Measurements from ENCODE around the gene AAMP. TPM values are rescaled to one million over a fixed set of nuclear protein-coding genes. Genes with fewer than 3 reads are reported as not detected.
A peak's percentile ranks its signal among the peaks of the same experiment; 100 is the strongest.

AAMP gene
- total RNA-seq, 1 donor from 2014 or later = 205 TPM

DNA sequence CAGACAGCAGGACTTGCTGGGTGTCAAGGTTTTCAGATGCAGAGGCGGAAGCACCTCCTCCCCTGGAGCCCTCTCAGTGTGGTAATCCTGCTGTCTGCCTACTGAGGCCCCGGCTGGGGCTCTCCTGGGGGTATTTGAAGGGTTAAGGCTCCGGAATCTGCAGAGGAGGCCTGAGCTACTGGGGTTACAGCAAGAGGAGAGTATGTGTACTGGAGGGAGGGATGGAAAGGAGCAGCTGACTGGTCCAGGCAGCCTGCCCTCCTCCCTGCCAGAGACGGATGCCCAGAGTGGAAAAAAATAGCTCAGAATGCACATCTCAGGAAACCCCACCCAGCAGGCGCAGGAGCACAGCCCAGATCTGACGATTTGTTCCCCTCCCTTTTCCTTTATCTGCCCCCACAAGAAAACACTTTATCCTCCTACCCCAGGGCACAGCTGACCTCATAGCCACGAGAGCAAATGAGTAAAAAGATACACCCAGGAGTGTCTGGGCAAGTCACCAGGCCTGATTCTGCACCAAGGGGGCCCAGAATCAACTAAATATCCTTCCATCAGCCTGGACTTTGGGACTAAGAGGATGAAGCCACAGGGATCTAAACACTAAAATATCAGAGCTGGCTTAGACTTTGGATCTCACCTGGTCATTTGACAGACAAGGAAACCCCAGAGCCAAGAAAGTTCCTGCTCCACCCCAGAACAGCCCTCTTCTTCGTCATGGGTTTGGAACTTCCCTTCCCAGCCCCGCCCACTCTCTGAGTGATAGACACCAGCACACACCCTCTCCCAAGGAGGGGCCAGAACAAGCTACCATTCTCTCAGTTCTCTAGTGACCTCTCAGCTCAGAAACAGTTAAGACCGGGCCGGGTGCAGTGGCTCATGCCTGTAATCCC lies 16.9 kb upstream of the AAMP start:
- FAIRE-seq = no peak
- TF ChIP-seq, protein P1, sequence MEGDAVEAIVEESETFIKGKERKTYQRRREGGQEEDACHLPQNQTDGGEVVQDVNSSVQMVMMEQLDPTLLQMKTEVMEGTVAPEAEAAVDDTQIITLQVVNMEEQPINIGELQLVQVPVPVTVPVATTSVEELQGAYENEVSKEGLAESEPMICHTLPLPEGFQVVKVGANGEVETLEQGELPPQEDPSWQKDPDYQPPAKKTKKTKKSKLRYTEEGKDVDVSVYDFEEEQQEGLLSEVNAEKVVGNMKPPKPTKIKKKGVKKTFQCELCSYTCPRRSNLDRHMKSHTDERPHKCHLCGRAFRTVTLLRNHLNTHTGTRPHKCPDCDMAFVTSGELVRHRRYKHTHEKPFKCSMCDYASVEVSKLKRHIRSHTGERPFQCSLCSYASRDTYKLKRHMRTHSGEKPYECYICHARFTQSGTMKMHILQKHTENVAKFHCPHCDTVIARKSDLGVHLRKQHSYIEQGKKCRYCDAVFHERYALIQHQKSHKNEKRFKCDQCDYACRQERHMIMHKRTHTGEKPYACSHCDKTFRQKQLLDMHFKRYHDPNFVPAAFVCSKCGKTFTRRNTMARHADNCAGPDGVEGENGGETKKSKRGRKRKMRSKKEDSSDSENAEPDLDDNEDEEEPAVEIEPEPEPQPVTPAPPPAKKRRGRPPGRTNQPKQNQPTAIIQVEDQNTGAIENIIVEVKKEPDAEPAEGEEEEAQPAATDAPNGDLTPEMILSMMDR (IDR thresholded peaks at IDR 0.05; ENCODE audit: insufficient read depth, low read length, severe bottlenecking) = no peak
- peak overlapping the region; percentile 29 for H3K4me3 ChIP-seq (ENCODE audit: low read depth, low read length)
- no peaks in the 10 kb centered on the region for H3K27me3 ChIP-seq (ENCODE audit: control insufficient read depth, insufficient read depth, low read length)
- peaks cover 14% of the 10 kb centered on the region for H3K36me3 ChIP-seq (ENCODE audit: control insufficient read depth, insufficient read depth, low read length)
- peak; percentile 97 for DNase-seq (ENCODE audit: low read depth)

DNA sequence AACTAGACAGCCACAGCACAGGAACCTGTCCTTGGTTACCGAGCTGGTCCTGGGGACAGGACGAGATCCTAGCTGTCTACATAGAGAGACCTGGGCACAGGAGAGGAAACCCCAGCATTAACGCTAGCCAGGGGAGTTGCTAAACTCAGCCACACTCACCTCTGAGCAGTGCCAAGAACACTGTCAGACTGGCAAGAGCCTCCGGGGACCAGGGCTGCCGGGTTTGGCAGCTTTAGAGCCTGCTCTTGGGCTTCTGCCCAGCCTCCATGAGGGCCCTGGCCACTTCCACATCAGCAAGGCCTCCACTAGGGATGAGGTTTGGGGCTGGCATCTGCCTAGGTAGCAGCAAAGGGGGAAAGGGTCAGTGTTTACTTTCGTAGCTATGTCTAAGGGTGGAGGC lies 15.7 kb upstream of the AAMP start:
- no peak for FAIRE-seq
- Histone ChIP-seq H3K36me3 (ENCODE audit: control insufficient read depth, insufficient read depth, low read length) (peaks cover 18% of the 10 kb centered on the region), H3K4me3 (ENCODE audit: low read depth, low read length) (no peak overlapping the region), H3K27me3 (ENCODE audit: control insufficient read depth, insufficient read depth, low read length) (no peaks in the 10 kb centered on the region)
- TF ChIP-seq, protein P1 (IDR thresholded peaks at IDR 0.05; ENCODE audit: insufficient read depth, low read length, severe bottlenecking) = no peak
- no peak for DNase-seq (ENCODE audit: low read depth)

DNA sequence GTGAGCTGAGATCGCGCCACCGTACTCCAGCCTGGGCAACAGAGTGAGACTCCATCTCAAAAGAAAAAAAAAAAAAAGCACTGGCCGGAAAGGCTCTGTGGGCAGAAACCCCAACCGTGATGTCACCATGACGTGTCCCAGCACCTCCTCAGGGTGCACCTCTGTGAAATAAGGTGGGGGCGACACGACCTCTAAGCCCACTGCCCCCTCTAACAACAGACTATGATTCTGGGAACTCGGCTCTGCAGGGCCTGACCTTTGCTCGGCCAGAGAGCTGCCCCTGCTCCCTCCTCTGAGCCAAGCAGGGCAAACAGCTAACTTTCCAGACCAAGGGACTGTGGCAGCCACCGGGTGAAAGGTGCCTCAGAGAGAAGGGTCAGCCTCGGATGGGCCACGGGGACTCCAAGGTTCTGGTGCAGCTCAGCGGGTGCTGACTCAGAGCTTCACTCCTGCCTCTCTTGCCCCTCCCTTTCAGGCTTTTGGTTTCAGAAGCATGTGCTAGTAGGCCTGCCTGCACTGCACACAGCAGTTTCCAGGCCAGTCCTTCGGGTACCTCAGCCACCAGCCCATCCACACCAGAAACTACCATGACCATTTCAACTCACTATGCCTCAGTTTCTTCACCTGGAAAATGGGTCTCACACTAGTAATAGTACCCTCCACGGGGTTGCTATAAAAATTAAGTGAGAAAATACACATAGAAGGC lies 14.3 kb upstream of the AAMP start:
- Histone ChIP-seq H3K36me3 (ENCODE audit: control insufficient read depth, insufficient read depth, low read length) (peaks cover 32% of the 10 kb centered on the region), H3K4me3 (ENCODE audit: low read depth, low read length) (no peak overlapping the region), H3K27me3 (ENCODE audit: control insufficient read depth, insufficient read depth, low read length) (no peaks in the 10 kb centered on the region)
- FAIRE-seq (no peak), DNase-seq (ENCODE audit: low read depth) (peak; percentile 84)
- TF ChIP-seq, protein P1 (IDR thresholded peaks at IDR 0.05; ENCODE audit: insufficient read depth, low read length, severe bottlenecking) = no peak

DNA sequence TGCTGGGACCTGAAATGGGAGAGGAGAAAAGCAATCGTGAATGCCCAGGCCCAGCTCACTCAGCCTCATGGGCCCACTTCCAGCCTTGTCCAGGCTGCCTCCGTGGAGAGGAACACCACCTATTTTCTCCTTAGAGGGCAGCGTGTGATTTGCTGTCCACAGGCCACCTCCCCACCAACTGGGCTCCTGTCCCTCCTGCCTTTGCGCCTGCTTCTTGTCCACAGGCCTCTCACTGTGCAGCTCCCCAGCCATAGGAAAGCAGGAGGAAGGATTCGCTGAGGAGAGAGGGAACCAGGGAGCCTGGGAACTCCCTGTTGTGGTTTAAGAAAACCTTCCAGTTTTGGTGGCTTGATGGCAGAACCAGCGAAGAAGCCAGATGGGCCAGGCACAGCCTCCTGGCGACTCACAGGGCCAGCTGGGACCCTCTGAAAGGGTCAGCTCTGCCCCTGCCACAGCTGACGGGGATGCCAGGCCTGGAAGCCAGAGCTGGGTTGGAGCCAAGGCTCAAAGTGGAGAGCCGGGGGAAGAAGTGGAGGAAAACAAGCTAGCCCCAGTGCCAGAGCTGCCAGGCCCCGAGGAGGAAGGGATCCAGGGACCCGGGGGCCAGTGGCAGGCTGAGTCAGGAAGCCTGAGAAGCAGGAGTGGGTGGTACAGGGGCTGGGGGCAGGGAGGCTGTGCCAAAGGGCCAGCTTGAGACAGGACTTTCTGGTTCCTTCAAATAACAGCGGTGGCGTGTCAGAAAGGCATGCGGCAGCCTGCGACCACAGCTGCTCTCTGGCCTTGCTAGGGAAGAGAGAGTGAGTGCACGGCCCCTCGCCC lies 12.4 kb upstream of the AAMP start:
- no peak for FAIRE-seq
- TF ChIP-seq, protein P1 (IDR thresholded peaks at IDR 0.05; ENCODE audit: insufficient read depth, low read length, severe bottlenecking) = no peak
- Histone ChIP-seq H3K4me3 (ENCODE audit: low read depth, low read length) (no peak overlapping the region), H3K36me3 (ENCODE audit: control insufficient read depth, insufficient read depth, low read length) (peaks cover 49% of the 10 kb centered on the region), H3K27me3 (ENCODE audit: control insufficient read depth, insufficient read depth, low read length) (no peaks in the 10 kb centered on the region)
- peak; percentile 90 for DNase-seq (ENCODE audit: low read depth)

DNA sequence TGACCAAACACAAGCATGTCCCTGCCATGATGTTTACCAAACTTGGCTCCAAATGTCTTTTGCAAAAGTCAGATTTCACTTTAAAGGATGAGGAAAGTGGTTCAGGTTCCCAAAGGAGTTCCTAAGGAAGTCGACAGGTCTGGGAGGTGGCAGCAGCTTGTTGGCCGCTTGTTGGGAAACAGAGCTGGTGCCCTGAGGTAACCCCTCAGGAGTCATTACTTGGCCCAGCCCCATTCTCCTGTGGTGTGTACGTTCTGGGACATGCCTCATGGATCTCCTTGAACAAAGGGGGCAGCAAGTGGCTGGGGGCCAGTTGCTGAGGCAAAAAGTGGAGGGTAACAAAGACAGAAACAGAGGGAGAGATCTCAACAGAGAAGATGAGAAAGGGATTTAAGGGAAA lies 11.5 kb upstream of the AAMP start:
- Histone ChIP-seq H3K4me3 (ENCODE audit: low read depth, low read length) (no peak overlapping the region), H3K27me3 (ENCODE audit: control insufficient read depth, insufficient read depth, low read length) (no peaks in the 10 kb centered on the region), H3K36me3 (ENCODE audit: control insufficient read depth, insufficient read depth, low read length) (peaks cover 58% of the 10 kb centered on the region)
- FAIRE-seq (no peak), DNase-seq (ENCODE audit: low read depth) (no peak)
- TF ChIP-seq, protein P1 (IDR thresholded peaks at IDR 0.05; ENCODE audit: insufficient read depth, low read length, severe bottlenecking) = no peak
